HCT116 (cell line): Measurements from ENCODE around the gene TUBGCP5.

Experiments used
- EGR1 ChIP-seq: IDR thresholded peaks from 2 replicates; pipeline ENCODE4 v1.6.1; 2012; ENCODE audit warnings: low read depth
- ELF1 ChIP-seq: IDR thresholded peaks from 2 replicates; pipeline ENCODE4 v1.6.1; 2012; ENCODE audit warnings: low read depth, borderline replicate concordance
- EZH2 ChIP-seq: fragments of 200-600 bp; sonication (generic); IDR thresholded peaks from 2 replicates; pipeline ENCODE4 v1.6.1; 2017; ENCODE audit warnings: antibody characterized with exemption, mixed run types
- EZH2phosphoT487 ChIP-seq: fragments of 200-600 bp; IDR thresholded peaks from 2 replicates; pipeline ENCODE4 v1.6.1; 2018; ENCODE audit warnings: antibody characterized with exemption, borderline replicate concordance
- POLR2A ChIP-seq: IDR thresholded peaks from 2 replicates; pipeline ENCODE4 v1.7.0; 2011; ENCODE audit warnings: borderline replicate concordance; ENCODE audit not compliant: insufficient read depth, insufficient read length; ENCODE audit errors: extremely low read depth
- SIN3A ChIP-seq: IDR thresholded peaks from 2 replicates; pipeline ENCODE4 v1.6.1; 2012; ENCODE audit warnings: low read depth
- SP1 ChIP-seq: IDR thresholded peaks from 2 replicates; pipeline ENCODE4 v1.6.1; 2012; ENCODE audit warnings: low read depth
- YY1 ChIP-seq: IDR thresholded peaks from 2 replicates; pipeline ENCODE4 v1.6.1; 2011; ENCODE audit warnings: low read length, low read depth, moderate library complexity, mild to moderate bottlenecking; ENCODE audit not compliant: insufficient replicate concordance; ENCODE audit errors: extremely low read depth
- TF ChIP-seq, protein P1 (sequence below), 3 experiments: fragments of 200-600 bp in 1 of 3; sonication (generic) in 1 of 3; IDR thresholded peaks in 2 of 3; conservative IDR thresholded peaks in 1 of 3; 2 replicates each; pipeline ENCODE4 v1.5.1; 2012 to 2017; ENCODE audit warnings: low read depth in 2 of 3, low read length in 2 of 3, antibody characterized with exemption in 1 of 3, borderline replicate concordance in 1 of 3, control low read depth in 1 of 3, mild to moderate bottlenecking in 1 of 3, mixed read lengths in 1 of 3, mixed run types in 1 of 3, moderate library complexity in 1 of 3; ENCODE audit not compliant: insufficient read depth in 1 of 3

DNA sequence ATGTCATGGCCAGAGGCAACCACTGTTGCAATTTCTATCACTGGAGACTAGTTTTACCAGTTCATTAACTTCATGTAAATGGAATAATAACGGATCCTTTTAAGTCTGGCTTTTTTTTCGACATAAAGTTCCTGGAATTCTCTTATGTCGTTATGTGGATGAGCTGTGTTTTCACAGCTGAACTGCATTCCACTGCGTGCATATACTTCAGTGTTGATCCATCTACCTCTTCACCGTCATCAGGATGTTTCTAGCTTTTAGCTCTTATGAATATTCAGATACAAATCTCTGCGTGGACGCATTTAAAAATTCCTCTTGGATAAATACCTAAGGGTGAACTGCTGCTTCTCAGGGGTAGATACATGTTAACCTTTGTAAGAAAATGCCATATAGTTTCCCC lies 43.6 kb downstream of the TUBGCP5 start:
- TF ChIP-seq, protein P1, sequence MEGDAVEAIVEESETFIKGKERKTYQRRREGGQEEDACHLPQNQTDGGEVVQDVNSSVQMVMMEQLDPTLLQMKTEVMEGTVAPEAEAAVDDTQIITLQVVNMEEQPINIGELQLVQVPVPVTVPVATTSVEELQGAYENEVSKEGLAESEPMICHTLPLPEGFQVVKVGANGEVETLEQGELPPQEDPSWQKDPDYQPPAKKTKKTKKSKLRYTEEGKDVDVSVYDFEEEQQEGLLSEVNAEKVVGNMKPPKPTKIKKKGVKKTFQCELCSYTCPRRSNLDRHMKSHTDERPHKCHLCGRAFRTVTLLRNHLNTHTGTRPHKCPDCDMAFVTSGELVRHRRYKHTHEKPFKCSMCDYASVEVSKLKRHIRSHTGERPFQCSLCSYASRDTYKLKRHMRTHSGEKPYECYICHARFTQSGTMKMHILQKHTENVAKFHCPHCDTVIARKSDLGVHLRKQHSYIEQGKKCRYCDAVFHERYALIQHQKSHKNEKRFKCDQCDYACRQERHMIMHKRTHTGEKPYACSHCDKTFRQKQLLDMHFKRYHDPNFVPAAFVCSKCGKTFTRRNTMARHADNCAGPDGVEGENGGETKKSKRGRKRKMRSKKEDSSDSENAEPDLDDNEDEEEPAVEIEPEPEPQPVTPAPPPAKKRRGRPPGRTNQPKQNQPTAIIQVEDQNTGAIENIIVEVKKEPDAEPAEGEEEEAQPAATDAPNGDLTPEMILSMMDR (IDR thresholded peaks at IDR 0.05 in 2 of 3, conservative IDR thresholded peaks at IDR 0.05 in 1 of 3; ENCODE audit: borderline replicate concordance in 1 of 3, insufficient read depth in 1 of 3, low read depth in 2 of 3, low read length in 2 of 3) = no peak
- TF ChIP-seq EZH2phosphoT487 = no peak
- TF ChIP-seq EGR1 = no peak
- TF ChIP-seq POLR2A = no peak
- TF ChIP-seq YY1 = no peak
- no peak for TF ChIP-seq SP1
- TF ChIP-seq ELF1 = no peak
- TF ChIP-seq EZH2 = no peak
- no peak for TF ChIP-seq SIN3A
